C4-2B (cell line): Measurements from ENCODE around the gene RHAG.

ENCODE experiments used
- CTCF ChIP-seq: fragments of 450-650 bp; conservative IDR thresholded peaks from 2 replicates; pipeline ENCODE4 v1.5.1; 2017; ENCODE audit warnings: mild to moderate bottlenecking
- ZFX ChIP-seq: fragments of 450-650 bp; IDR thresholded peaks from 2 replicates; pipeline ENCODE4 v1.6.1; 2017

DNA sequence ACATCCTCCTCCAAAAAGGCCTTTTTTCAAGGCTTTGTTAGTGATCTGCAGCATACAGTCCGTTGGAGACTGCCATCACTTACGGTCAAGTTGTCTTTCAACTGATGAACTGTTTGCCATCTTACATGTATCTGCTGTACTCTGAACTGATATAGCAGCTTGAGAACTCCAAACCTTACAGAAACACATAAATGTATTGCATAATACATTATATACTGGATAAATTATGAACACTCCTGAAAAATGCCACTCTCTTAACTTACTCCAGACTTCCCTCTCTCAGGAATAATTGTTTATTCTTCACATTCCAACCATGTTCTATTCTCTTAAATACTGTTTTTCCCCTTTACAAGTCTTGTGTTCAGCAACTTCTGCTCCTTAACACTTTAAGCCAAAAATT is 14.6 kb upstream of the RHAG start:
- no peak for TF ChIP-seq CTCF
- TF ChIP-seq ZFX = no peak
